GM12891 (cell line): ENCODE data around the gene ZIC4.

Experiments
- POLR2A ChIP-seq: IDR thresholded peaks from 2 replicates; pipeline ENCODE4 v1.6.1; 2011; ENCODE audit warnings: low read depth, low read length, control low read depth
- POLR2AphosphoS5 ChIP-seq: IDR thresholded peaks from 2 replicates; pipeline ENCODE4 v1.6.1; 2011; ENCODE audit warnings: low read depth, low read length, control low read depth
- POU2F2 ChIP-seq: IDR thresholded peaks from 2 replicates; pipeline ENCODE4 v1.6.1; 2011; ENCODE audit warnings: low read depth, mild to moderate bottlenecking, control low read depth, low read length, moderate library complexity
- SPI1 ChIP-seq: IDR thresholded peaks from 2 replicates; pipeline ENCODE4 v1.6.1; 2011; ENCODE audit warnings: low read depth, low read length, control low read depth

DNA sequence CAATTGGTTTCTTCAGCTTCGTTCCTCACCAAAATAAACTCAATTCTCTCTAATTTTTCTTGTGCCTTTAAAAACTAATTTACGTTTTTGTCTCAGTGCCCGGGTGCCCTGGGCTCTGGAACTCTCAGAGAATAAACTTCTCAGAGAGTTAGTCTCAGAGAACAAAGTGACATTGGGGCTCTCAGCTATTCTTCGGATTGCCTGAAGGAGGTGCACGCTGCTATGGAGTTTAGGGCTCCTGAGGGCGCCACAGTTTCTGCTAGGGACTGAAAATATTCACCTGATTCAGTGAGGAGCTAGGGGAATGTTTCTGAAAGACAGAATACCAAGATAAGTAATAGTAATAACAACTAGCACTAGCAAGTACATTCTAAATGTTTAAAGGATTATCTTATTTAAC lies 22.7 kb downstream of the ZIC4 start:
- TF ChIP-seq POLR2A, result no peak
- TF ChIP-seq POLR2AphosphoS5, result no peak
- TF ChIP-seq POU2F2, result no peak
- TF ChIP-seq SPI1, result no peak
